ENCODE data around the gene MRAP2. TPM values are rescaled to one million over a fixed set of nuclear protein-coding genes. Genes with fewer than 3 reads are reported as not detected.

MRAP2 gene
- total and polyA plus RNA-seq, 2 of the 13 experiments (the other 11 are each of a cell fraction or from before 2014, with no cell fraction given): 0.33 to 3.5 TPM

GRCh38 chr6:84042603-84043002, 9.0 kb downstream of the MRAP2 start (continued):
- TF ChIP-seq, protein P1, sequence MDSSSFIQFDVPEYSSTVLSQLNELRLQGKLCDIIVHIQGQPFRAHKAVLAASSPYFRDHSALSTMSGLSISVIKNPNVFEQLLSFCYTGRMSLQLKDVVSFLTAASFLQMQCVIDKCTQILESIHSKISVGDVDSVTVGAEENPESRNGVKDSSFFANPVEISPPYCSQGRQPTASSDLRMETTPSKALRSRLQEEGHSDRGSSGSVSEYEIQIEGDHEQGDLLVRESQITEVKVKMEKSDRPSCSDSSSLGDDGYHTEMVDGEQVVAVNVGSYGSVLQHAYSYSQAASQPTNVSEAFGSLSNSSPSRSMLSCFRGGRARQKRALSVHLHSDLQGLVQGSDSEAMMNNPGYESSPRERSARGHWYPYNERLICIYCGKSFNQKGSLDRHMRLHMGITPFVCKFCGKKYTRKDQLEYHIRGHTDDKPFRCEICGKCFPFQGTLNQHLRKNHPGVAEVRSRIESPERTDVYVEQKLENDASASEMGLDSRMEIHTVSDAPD (CRISPR knock-in tag; IDR thresholded peaks at IDR 0.05): no peak
- TF ChIP-seq SALL1 (CRISPR knock-in tag; IDR thresholded peaks at IDR 0.05) (no peak), PITX1 (CRISPR knock-in tag; IDR thresholded peaks at IDR 0.05) (no peak), MBD4 (IDR thresholded peaks at IDR 0.05; ENCODE audit: borderline replicate concordance, low read length) (no peak), ZMYM4 (CRISPR knock-in tag; IDR thresholded peaks at IDR 0.05) (no peak), ZNF572 (CRISPR knock-in tag; IDR thresholded peaks at IDR 0.05) (no peak)

DNA sequence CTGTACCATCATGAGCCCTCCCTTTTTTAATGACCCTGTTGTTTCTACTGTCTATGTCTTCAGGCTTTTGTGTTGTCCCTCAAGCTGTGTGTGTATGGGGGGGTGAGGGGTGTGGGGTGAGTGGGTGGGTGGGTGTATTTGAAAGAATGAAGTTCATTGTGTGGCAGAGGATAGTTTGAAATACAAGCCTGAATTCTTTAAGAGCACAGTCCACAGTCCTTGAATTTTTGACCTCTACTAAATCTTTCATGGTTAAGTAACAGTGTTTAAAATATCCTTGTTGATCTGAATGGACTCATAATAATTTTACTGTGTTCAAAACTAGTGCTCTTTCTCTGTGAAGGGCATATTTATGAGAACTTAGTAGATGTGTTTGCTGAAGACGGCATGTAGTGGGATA, 10.0 kb downstream of the MRAP2 start:
- H3K4me3 ChIP-seq (replicated peaks in 1 of 3; ENCODE audit: insufficient read depth in 1 of 3, low read depth in 2 of 3, low read length in 3 of 3): no peak overlapping the region
- no peaks in the 10 kb centered on the region for H3K79me2 ChIP-seq (ENCODE audit: insufficient read depth, low read length)
- no peaks in the 10 kb centered on the region for H3K27me3 ChIP-seq (ENCODE audit: control insufficient read depth in 1 of 2, insufficient read depth in 2 of 2, low read length in 2 of 2)
- H3K4me1 ChIP-seq (ENCODE audit: insufficient read depth, low read length): peaks cover 33% of the 10 kb centered on the region
- H3K36me3 ChIP-seq (replicated peaks in 1 of 2; ENCODE audit: control insufficient read depth in 1 of 2, insufficient read depth in 2 of 2, low read length in 2 of 2): no peaks in the 10 kb centered on the region
- peak; percentile 65 for ATAC-seq
- CTCF ChIA-PET (ENCODE audit: low intra/inter-chr PET ratio, low total read pairs): no interaction called here
- H3K4me2 ChIP-seq (ENCODE audit: low read depth, low read length): peak overlapping the region; percentile 18; the same call in 1 of the 2 replicates
- no peak overlapping the region for H3K9ac ChIP-seq (ENCODE audit: insufficient read depth, low read depth, low read length)
- no peak overlapping the region for H3K27ac ChIP-seq (ENCODE audit: extremely low read length, insufficient read depth, low read length)
- in situ Hi-C loops (cut with HindIII; ENCODE audit: extremely low pct_ligation_motif_present, low pct_unique_long_range_greater_than_20kb): no loop called here
- peak; percentile 63 for DNase-seq (ENCODE audit: low spot score)
- peaks cover 5% of the 10 kb centered on the region; the same call in 1 of the 2 replicates for H3K9me3 ChIP-seq (ENCODE audit: low read length)
- 2% methylated on average over 1 of the region's 1 CpG for WGBS (ENCODE audit: low lambda C conversion rate)
- H4K20me1 ChIP-seq (ENCODE audit: insufficient read depth, low read length): no peaks in the 10 kb centered on the region
- POLR2A ChIA-PET: no interaction called here
- no TSS peak for BruUV-seq (replicated peaks)
- peak; percentile 8 for FAIRE-seq
- no peak overlapping the region for H2AFZ ChIP-seq (ENCODE audit: low read length)
- intact Hi-C loops (cut with micrococcal nuclease; ENCODE audit: unreplicated experiment): no loop called here
- TF ChIP-seq RBM39 (IDR thresholded peaks at IDR 0.05; ENCODE audit: low read depth, low read length, poor library complexity, severe bottlenecking): no peak
- peak; percentile 40; the same call in 1 of the 2 replicates for TF ChIP-seq NCOA2 (CRISPR knock-in tag; IDR thresholded peaks at IDR 0.05)
- 0 out of 2 replicates have a peak, but pooled peaks have one; percentile 22 for TF ChIP-seq BCL6 (CRISPR knock-in tag; IDR thresholded peaks at IDR 0.05)
- TF ChIP-seq EP300 (IDR thresholded peaks at IDR 0.05; ENCODE audit: low read depth in 2 of 2, low read length in 2 of 2): peak in 1 of 2 experiments; percentile 52; a peak in 1 of 4 replicates
- TF ChIP-seq EP300 (CRISPR knock-in tag; IDR thresholded peaks at IDR 0.05; ENCODE audit: borderline replicate concordance): no peak
- TF ChIP-seq, protein P2, sequence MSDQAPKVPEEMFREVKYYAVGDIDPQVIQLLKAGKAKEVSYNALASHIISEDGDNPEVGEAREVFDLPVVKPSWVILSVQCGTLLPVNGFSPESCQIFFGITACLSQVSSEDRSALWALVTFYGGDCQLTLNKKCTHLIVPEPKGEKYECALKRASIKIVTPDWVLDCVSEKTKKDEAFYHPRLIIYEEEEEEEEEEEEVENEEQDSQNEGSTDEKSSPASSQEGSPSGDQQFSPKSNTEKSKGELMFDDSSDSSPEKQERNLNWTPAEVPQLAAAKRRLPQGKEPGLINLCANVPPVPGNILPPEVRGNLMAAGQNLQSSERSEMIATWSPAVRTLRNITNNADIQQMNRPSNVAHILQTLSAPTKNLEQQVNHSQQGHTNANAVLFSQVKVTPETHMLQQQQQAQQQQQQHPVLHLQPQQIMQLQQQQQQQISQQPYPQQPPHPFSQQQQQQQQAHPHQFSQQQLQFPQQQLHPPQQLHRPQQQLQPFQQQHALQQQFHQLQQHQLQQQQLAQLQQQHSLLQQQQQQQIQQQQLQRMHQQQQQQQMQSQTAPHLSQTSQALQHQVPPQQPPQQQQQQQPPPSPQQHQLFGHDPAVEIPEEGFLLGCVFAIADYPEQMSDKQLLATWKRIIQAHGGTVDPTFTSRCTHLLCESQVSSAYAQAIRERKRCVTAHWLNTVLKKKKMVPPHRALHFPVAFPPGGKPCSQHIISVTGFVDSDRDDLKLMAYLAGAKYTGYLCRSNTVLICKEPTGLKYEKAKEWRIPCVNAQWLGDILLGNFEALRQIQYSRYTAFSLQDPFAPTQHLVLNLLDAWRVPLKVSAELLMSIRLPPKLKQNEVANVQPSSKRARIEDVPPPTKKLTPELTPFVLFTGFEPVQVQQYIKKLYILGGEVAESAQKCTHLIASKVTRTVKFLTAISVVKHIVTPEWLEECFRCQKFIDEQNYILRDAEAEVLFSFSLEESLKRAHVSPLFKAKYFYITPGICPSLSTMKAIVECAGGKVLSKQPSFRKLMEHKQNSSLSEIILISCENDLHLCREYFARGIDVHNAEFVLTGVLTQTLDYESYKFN (CRISPR knock-in tag; conservative IDR thresholded peaks at IDR 0.05): 0 out of 2 replicates have a peak, but pooled peaks have one; percentile 27
- TF ChIP-seq RXRB (CRISPR knock-in tag; IDR thresholded peaks at IDR 0.05; ENCODE audit: borderline replicate concordance): 0 out of 2 replicates have a peak, but pooled peaks have one; percentile 28
- TF ChIP-seq RARA (CRISPR knock-in tag; IDR thresholded peaks at IDR 0.05): peak; percentile 88
- no peak for TF ChIP-seq ZNF234 (CRISPR knock-in tag; conservative IDR thresholded peaks at IDR 0.05)
- TF ChIP-seq SOX13 (IDR thresholded peaks at IDR 0.05): no peak
- peak in 1 of 2 experiments; percentile 43; a peak in 1 of 4 replicates for TF ChIP-seq SOX13 (CRISPR knock-in tag; conservative IDR thresholded peaks at IDR 0.05 in 1 of 2, IDR thresholded peaks at IDR 0.05 in 1 of 2)
- no peak for TF ChIP-seq ZBTB20 (CRISPR knock-in tag; IDR thresholded peaks at IDR 0.05; ENCODE audit: borderline replicate concordance, low read depth)
